Epithelial cell of esophagus (primary cell): ENCODE measurements around the gene MAK.
A peak's percentile ranks its signal among the peaks of the same experiment; 100 is the strongest.
"Not testable (repeated sequence)": the region's sequence is repeated elsewhere in the genome, so short reads cannot be mapped to it uniquely, and the experiment has no call there.

Experiments used
- DNase-seq: peaks from one replicate; pipeline ENCODE4 v3.0.0; 2010; ENCODE audit warnings: low read depth
- H3K4me3 ChIP-seq: 2 replicates; pipeline ENCODE4 v1.5.1; 2011; ENCODE audit warnings: mild to moderate bottlenecking, low read length, control low read depth
- CTCF ChIP-seq: IDR thresholded peaks from 2 replicates; pipeline ENCODE4 v1.5.1; 2011; ENCODE audit warnings: low read depth, mild to moderate bottlenecking, low read length, control low read depth, inconsistent platforms; ENCODE audit not compliant: insufficient read depth; ENCODE audit errors: missing control alignments

Gene MAK

GRCh38 chr6:10880366-10880765 lies 42.0 kb upstream of the MAK start:
- no peak for TF ChIP-seq CTCF
- no peak for DNase-seq
- H3K4me3 ChIP-seq = no peak overlapping the region

- TF ChIP-seq CTCF = no peak
- no peak overlapping the region for H3K4me3 ChIP-seq
- DNase-seq = no peak
Measured at GRCh38 chr6:10877871-10878270, 39.5 kb upstream of the MAK start.

DNA sequence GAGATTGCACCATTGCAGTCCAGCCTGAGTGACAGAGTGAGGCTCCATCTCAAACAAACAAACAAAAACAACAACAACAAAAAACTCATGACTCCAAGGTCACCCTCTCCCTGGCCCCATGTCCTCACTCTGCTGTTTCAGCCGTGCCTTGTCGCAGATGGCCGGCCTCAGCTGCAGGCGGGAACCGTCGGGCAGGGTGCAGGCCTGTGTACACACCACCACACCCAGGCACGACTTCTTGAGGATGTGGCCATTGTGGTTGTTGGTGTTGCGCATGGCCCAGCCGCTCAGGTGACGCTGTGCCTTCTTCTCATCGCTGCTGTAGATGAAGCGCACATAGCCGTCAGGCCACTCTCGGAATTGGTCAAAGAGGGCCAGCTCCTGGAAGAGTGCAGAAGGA lies 38.7 kb upstream of the MAK start:
- H3K4me3 ChIP-seq = no peak overlapping the region
- no peak for DNase-seq
- TF ChIP-seq CTCF = no peak

DNA sequence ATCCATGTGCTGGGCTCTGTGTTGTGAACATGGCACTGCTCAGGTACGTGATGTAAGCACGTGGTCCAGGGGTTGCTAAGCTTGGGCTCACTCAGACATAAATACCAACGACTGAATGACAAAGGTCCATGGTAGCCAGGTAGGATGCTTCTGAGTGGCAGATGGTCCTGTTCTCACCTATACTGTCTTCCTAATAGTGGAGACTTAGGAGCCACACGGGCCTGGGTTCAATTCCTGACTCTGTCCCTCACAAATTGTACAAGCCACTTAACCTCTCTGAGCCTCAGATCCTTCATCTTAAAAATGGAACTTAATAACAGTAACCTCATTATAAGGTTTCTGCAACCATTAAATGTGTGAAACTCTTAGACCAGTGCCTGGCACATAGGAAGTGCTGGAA lies 36.7 kb upstream of the MAK start:
- no peak overlapping the region for H3K4me3 ChIP-seq
- TF ChIP-seq CTCF = no peak
- no peak for DNase-seq

DNA sequence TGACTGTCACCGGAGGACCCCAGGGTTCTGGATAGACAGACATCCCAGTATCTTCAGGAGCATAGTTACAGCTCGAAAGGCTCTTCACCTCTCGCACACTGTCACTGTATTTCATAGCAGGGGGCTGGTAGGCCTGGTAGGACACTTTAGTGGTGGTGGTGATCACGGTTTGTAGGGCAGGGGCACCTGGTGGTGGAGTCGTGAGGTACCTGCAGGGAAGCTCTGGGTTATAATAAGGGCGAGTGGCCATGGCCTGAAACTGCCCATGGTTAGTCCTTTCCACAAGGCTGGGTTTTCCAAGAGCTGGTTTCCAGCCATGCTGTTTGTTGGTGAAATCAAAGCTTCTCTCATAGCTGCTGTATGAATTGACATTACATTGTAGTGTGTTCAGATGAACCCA lies 35.9 kb upstream of the MAK start:
- no peak for TF ChIP-seq CTCF
- no peak overlapping the region for H3K4me3 ChIP-seq
- DNase-seq = no peak

DNA sequence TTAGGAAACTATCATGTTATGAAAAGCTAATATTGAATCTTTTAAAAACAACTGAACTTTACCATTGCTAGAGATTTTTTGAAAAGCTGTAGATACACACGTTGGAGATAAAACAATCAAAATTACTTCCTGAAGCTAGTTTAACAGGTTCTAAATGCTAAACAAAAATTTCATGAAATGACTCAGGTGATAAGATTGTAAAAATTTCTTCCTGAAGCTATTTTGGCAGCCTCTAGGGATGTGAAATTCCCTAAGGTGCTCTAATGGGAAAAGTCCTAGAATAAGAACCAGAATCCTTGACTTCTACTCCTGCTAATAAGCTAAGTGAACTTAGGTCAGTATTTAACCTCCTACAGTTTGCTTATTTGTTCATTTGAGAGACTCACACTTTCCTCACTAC lies 35.0 kb upstream of the MAK start:
- TF ChIP-seq CTCF = no peak

DNA sequence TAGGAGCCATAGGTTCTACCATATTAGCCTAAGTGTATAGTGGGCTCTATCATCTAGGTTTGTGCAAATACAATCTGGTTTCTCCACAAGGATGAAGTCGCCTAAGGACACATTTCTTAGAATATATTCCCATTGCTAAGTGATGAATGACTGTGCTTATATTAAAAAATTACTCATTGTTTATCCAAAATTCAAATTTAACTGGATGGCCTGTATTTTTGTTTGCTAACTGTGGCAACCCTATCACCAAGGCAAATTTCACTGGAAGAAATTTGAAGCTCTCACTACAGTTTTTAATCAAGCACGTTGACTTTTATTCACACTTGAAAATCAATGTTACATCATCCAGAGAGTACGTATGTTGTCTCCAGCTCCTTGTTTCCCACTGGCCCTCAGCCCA lies 29.6 kb upstream of the MAK start:
- no peak for TF ChIP-seq CTCF
- DNase-seq = no peak
- no peak overlapping the region for H3K4me3 ChIP-seq

More for the DNA sequence above, 35.0 kb upstream of the MAK start:
- H3K4me3 ChIP-seq = no peak overlapping the region
- DNase-seq = peak; percentile 54

DNA sequence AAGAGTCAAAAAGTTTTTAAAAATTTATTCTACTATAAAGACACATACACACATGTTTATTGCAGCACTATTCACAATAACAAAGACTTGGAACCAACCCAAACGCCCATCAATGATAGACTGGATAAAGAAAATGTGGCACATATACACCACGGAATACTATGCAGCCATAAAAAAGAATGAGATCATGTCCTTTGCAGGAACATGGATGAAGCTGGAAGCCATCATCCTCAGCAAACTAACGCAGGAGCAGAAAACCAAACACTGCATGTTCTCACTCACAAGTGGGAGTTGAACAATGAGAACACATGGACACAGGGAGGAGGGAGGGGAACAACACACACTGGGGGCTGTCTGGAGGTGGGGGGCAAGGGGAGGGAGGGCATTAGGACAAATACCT lies 28.4 kb upstream of the MAK start:
- not testable (repeated sequence) for DNase-seq, H3K4me3 ChIP-seq

GRCh38 chr6:10863031-10863430 lies 24.7 kb upstream of the MAK start:
- not testable (repeated sequence) for DNase-seq, H3K4me3 ChIP-seq
